BE2C (cell line): ENCODE measurements around the gene TASL.

ENCODE experiments used
- DNase-seq: peaks from one replicate; pipeline ENCODE4 v3.0.0-alpha.2; 2020
- H3K27me3 ChIP-seq: fragments of 250-450 bp; sonication (Bioruptor Pico); 2 replicates; pipeline ENCODE4 v1.5.1; 2020; ENCODE audit warnings: mild to moderate bottlenecking
- H3K36me3 ChIP-seq: fragments of 250-450 bp; sonication (Bioruptor Pico); 2 replicates; pipeline ENCODE4 v1.5.1; 2020; ENCODE audit warnings: mild to moderate bottlenecking
- H3K4me1 ChIP-seq: fragments of 250-450 bp; sonication (Bioruptor Pico); 2 replicates; pipeline ENCODE4 v1.5.1; 2020
- H3K4me3 ChIP-seq: 2 replicates; pipeline ENCODE4 v1.5.1; 2011; ENCODE audit warnings: low read depth, low read length
- H3K9me3 ChIP-seq: fragments of 250-450 bp; sonication (Bioruptor Pico); 2 replicates; pipeline ENCODE4 v1.5.1; 2020
- CTCF ChIP-seq: IDR thresholded peaks from 2 replicates; pipeline ENCODE4 v1.5.1; 2012; ENCODE audit warnings: mild to moderate bottlenecking, low read depth, low read length

TASL gene

GRCh38 chrX:30533266-30533665, 44.3 kb downstream of the TASL start:
- Histone ChIP-seq H3K4me1 (no peaks in the 10 kb centered on the region), H3K4me3 (no peak overlapping the region), H3K27me3 (no peaks in the 10 kb centered on the region), H3K9me3 (no peaks in the 10 kb centered on the region), H3K36me3 (no peaks in the 10 kb centered on the region)
- TF ChIP-seq CTCF = no peak
- DNase-seq = no peak

GRCh38 chrX:30530606-30531005, 47.0 kb downstream of the TASL start:
- H3K27me3 ChIP-seq = no peaks in the 10 kb centered on the region
- TF ChIP-seq CTCF = no peak
- no peaks in the 10 kb centered on the region for H3K36me3 ChIP-seq
- no peak for DNase-seq
- no peak overlapping the region for H3K4me3 ChIP-seq
- H3K9me3 ChIP-seq = no peaks in the 10 kb centered on the region
- no peaks in the 10 kb centered on the region for H3K4me1 ChIP-seq

GRCh38 chrX:30525732-30526131, 51.8 kb downstream of the TASL start:
- no peak for DNase-seq
- no peak for TF ChIP-seq CTCF
- no peaks in the 10 kb centered on the region for H3K27me3 ChIP-seq
- H3K36me3 ChIP-seq = no peaks in the 10 kb centered on the region
- no peaks in the 10 kb centered on the region for H3K9me3 ChIP-seq
- no peaks in the 10 kb centered on the region for H3K4me1 ChIP-seq
- no peak overlapping the region for H3K4me3 ChIP-seq

GRCh38 chrX:30521440-30522182, 56.0 kb downstream of the TASL start:
- Histone ChIP-seq H3K9me3 (no peaks in the 10 kb centered on the region), H3K36me3 (no peaks in the 10 kb centered on the region), H3K27me3 (no peaks in the 10 kb centered on the region), H3K4me1 (no peaks in the 10 kb centered on the region), H3K4me3 (no peak overlapping the region)
- no peak for DNase-seq
- no peak for TF ChIP-seq CTCF

GRCh38 chrX:30513284-30513683, 64.3 kb downstream of the TASL start:
- Histone ChIP-seq H3K4me1 (no peaks in the 10 kb centered on the region), H3K27me3 (no peaks in the 10 kb centered on the region), H3K4me3 (no peak overlapping the region), H3K9me3 (no peaks in the 10 kb centered on the region), H3K36me3 (no peaks in the 10 kb centered on the region)
- no peak for DNase-seq
- peak; percentile 35 for TF ChIP-seq CTCF
